ENCODE results near the gene RUVBL2.

- TF ChIP-seq, protein P1, sequence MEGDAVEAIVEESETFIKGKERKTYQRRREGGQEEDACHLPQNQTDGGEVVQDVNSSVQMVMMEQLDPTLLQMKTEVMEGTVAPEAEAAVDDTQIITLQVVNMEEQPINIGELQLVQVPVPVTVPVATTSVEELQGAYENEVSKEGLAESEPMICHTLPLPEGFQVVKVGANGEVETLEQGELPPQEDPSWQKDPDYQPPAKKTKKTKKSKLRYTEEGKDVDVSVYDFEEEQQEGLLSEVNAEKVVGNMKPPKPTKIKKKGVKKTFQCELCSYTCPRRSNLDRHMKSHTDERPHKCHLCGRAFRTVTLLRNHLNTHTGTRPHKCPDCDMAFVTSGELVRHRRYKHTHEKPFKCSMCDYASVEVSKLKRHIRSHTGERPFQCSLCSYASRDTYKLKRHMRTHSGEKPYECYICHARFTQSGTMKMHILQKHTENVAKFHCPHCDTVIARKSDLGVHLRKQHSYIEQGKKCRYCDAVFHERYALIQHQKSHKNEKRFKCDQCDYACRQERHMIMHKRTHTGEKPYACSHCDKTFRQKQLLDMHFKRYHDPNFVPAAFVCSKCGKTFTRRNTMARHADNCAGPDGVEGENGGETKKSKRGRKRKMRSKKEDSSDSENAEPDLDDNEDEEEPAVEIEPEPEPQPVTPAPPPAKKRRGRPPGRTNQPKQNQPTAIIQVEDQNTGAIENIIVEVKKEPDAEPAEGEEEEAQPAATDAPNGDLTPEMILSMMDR (IDR thresholded peaks at IDR 0.05; ENCODE audit: low read depth, low read length, missing input control): peak; percentile 83
- TF ChIP-seq TAF1 (conservative IDR thresholded peaks at IDR 0.05) (no peak), EGR1 (IDR thresholded peaks at IDR 0.05; ENCODE audit: low read depth in 2 of 2) (no peak)
- TF ChIP-seq, protein P2, sequence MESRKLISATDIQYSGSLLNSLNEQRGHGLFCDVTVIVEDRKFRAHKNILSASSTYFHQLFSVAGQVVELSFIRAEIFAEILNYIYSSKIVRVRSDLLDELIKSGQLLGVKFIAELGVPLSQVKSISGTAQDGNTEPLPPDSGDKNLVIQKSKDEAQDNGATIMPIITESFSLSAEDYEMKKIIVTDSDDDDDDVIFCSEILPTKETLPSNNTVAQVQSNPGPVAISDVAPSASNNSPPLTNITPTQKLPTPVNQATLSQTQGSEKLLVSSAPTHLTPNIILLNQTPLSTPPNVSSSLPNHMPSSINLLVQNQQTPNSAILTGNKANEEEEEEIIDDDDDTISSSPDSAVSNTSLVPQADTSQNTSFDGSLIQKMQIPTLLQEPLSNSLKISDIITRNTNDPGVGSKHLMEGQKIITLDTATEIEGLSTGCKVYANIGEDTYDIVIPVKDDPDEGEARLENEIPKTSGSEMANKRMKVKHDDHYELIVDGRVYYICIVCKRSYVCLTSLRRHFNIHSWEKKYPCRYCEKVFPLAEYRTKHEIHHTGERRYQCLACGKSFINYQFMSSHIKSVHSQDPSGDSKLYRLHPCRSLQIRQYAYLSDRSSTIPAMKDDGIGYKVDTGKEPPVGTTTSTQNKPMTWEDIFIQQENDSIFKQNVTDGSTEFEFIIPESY (IDR thresholded peaks at IDR 0.05): no peak
Observed at GRCh38 chr19:48970923-48971395, 22.7 kb upstream of the RUVBL2 start.
